Activated naive CD4-positive, alpha-beta T cell treated with anti-CD3 and anti-CD28 coated beads, Interleukin-2, amount 50 U/mL, for 16 hours (primary cell): Measurements from ENCODE around the gene VPS37B.
"Not testable (repeated sequence)": the region's sequence is repeated elsewhere in the genome, so short reads cannot be mapped to it uniquely, and the experiment has no call there.

Experiments used
- DNase-seq: peaks from one replicate; pipeline ENCODE4 v3.0.0-alpha.2; 2020

The VPS37B gene

GRCh38 chr12:122905258-122905657, 9.3 kb upstream of the VPS37B start:
- DNase-seq, result not testable (repeated sequence)

- DNase-seq, result no peak
Measured at GRCh38 chr12:122903693-122904034, 7.7 kb upstream of the VPS37B start.

- DNase-seq, result no peak
Measured at GRCh38 chr12:122902854-122903692, 7.1 kb upstream of the VPS37B start.

- no peak for DNase-seq
Measured at GRCh38 chr12:122899887-122900286, 4.0 kb upstream of the VPS37B start.

GRCh38 chr12:122896662-122897061, 738 bp upstream of the VPS37B start:
- no peak for DNase-seq

- no peak for DNase-seq
Measured at GRCh38 chr12:122895320-122895703, 612 bp downstream of the VPS37B start.

GRCh38 chr12:122894193-122895121, 1.5 kb downstream of the VPS37B start:
- DNase-seq, result no peak

- DNase-seq, result no peak
Measured at GRCh38 chr12:122893208-122894153, 2.4 kb downstream of the VPS37B start.

GRCh38 chr12:122892724-122893123, 3.2 kb downstream of the VPS37B start:
- DNase-seq, result not testable (repeated sequence)

- DNase-seq, result no peak
Measured at GRCh38 chr12:122891661-122892525, 4.0 kb downstream of the VPS37B start.

GRCh38 chr12:122889761-122890520, 6.0 kb downstream of the VPS37B start:
- DNase-seq, result no peak

GRCh38 chr12:122888232-122888752, 7.6 kb downstream of the VPS37B start:
- peak; percentile 47 for DNase-seq

- no peak for DNase-seq
Measured at GRCh38 chr12:122887819-122888212, 8.1 kb downstream of the VPS37B start.

- peak; percentile 53 for DNase-seq
Measured at GRCh38 chr12:122886851-122887818, 8.8 kb downstream of the VPS37B start.

- no peak for DNase-seq
Measured at GRCh38 chr12:122886161-122886560, 9.8 kb downstream of the VPS37B start.

- DNase-seq, result no peak
Measured at GRCh38 chr12:122884860-122885259, 11.1 kb downstream of the VPS37B start.

- no peak for DNase-seq
Measured at GRCh38 chr12:122884091-122884826, 11.7 kb downstream of the VPS37B start.

- DNase-seq, result no peak
Measured at GRCh38 chr12:122882908-122883558, 12.9 kb downstream of the VPS37B start.
